Smooth muscle cell (in vitro differentiated cells): ENCODE results near the gene TRIM38. TPM values are rescaled to one million over a fixed set of nuclear protein-coding genes. Genes with fewer than 3 reads are reported as not detected.
"Not testable (repeated sequence)": the region's sequence is repeated elsewhere in the genome, so short reads cannot be mapped to it uniquely, and the experiment has no call there.

Experiments
- DNase-seq: peaks from one replicate; lab custom pipeline; 2025; ENCODE audit not compliant: unreplicated experiment; lab: John Stamatoyannopoulos, UW
- H2AFZ ChIP-seq: fragments of 200-600 bp; sonication (generic); 2 replicates; pipeline ENCODE4 v1.6.0; 2016; ENCODE audit warnings: antibody characterized with exemption, low read depth, mild to moderate bottlenecking
- H3F3A ChIP-seq: fragments of 200-600 bp; sonication (generic); 2 replicates; pipeline ENCODE4 v1.6.0; 2017; ENCODE audit warnings: antibody characterized with exemption, low read depth
- H3K27ac ChIP-seq: fragments of 200-600 bp; sonication (generic); 2 replicates; pipeline ENCODE4 v1.5.1; 2016; ENCODE audit warnings: low read depth, mild to moderate bottlenecking
- H3K27me3 ChIP-seq: fragments of 200-600 bp; sonication (generic); 2 replicates; pipeline ENCODE4 v1.6.1; 2016; ENCODE audit warnings: low read depth, mild to moderate bottlenecking
- H3K36me3 ChIP-seq: fragments of 200-600 bp; sonication (generic); 2 replicates; pipeline ENCODE4 v1.5.1; 2016; ENCODE audit warnings: low read depth
- H3K4me1 ChIP-seq: fragments of 200-600 bp; sonication (generic); 2 replicates; pipeline ENCODE4 v1.5.1; 2016; ENCODE audit warnings: low read depth
- H3K4me2 ChIP-seq: fragments of 200-600 bp; sonication (generic); 2 replicates; pipeline ENCODE4 v1.6.0; 2016; ENCODE audit warnings: mild to moderate bottlenecking
- H3K4me3 ChIP-seq: fragments of 200-600 bp; sonication (generic); 2 replicates; pipeline ENCODE4 v1.5.1; 2016; ENCODE audit warnings: mild to moderate bottlenecking
- H3K79me2 ChIP-seq: fragments of 200-600 bp; sonication (generic); 2 replicates; pipeline ENCODE4 v1.6.0; 2016; ENCODE audit warnings: low read depth, mild to moderate bottlenecking
- H3K9ac ChIP-seq: fragments of 200-600 bp; sonication (generic); 2 replicates; pipeline ENCODE4 v1.6.0; 2016; ENCODE audit warnings: low read depth
- H3K9me3 ChIP-seq: fragments of 200-600 bp; sonication (generic); replicated peaks from 2 replicates; pipeline ENCODE4 v1.5.1; 2016; ENCODE audit warnings: low read depth
- H4K20me1 ChIP-seq: fragments of 200-600 bp; sonication (generic); 2 replicates; pipeline ENCODE4 v1.6.0; 2016; ENCODE audit warnings: low read depth
- CTCF ChIP-seq: fragments of 200-600 bp; sonication (generic); IDR thresholded peaks from 2 replicates; pipeline ENCODE4 v1.5.1; 2017; ENCODE audit warnings: borderline replicate concordance, mild to moderate bottlenecking, antibody characterized with exemption; ENCODE audit not compliant: insufficient read depth, poor library complexity, severe bottlenecking
- WGBS: methylation state at CpG from one replicate; pipeline ENCODE4 v1.1.7; 2016; ENCODE audit warnings: low lambda C conversion rate; 5-methylcytosine and 5-hydroxymethylcytosine counted together
- polyA plus RNA-seq: library from polyadenylated mRNA; unstranded; fragments of >200 nt; fragmentation: Nextera tagmentation; extraction: Ambion mirVana; gene quantifications from 2 replicates; pipeline ENCODE4 v1.2.1, GENCODE V29; 2016
- total RNA-seq: library from RNA; depleted of rRNA; stranded (reverse); fragments of >200 nt; gene quantifications from 2 replicates; pipeline ENCODE4 v1.2.3, GENCODE V29; 2014

The TRIM38 gene
- total and polyA plus RNA-seq, 2 experiments from 2014 or later: 6.1 to 9.1 TPM

- Histone ChIP-seq H3K4me1 (peaks cover 4% of the 10 kb centered on the region), H3K9me3 (no peaks in the 10 kb centered on the region), H3K27ac (no peak overlapping the region), H3K4me3 (no peak overlapping the region), H3F3A (no peaks in the 10 kb centered on the region), H2AFZ (no peak overlapping the region), H3K4me2 (no peak overlapping the region), H3K36me3 (no peaks in the 10 kb centered on the region), H3K9ac (no peak overlapping the region), H3K79me2 (no peaks in the 10 kb centered on the region), H3K27me3 (no peaks in the 10 kb centered on the region), H4K20me1 (no peaks in the 10 kb centered on the region)
- WGBS: 95% methylated on average over 3 of the region's 3 CpGs
- no peak for DNase-seq
- TF ChIP-seq CTCF: no peak
Measured at GRCh38 chr6:25997921-25998320, 35.3 kb downstream of the TRIM38 start.

GRCh38 chr6:25998379-25998778 lies 35.8 kb downstream of the TRIM38 start:
- Histone ChIP-seq H3F3A (no peaks in the 10 kb centered on the region), H3K9me3 (no peaks in the 10 kb centered on the region), H3K79me2 (no peaks in the 10 kb centered on the region), H3K9ac (no peak overlapping the region), H4K20me1 (no peaks in the 10 kb centered on the region), H3K27ac (no peak overlapping the region), H2AFZ (no peak overlapping the region), H3K36me3 (no peaks in the 10 kb centered on the region), H3K4me2 (no peak overlapping the region), H3K4me3 (no peak overlapping the region), H3K4me1 (peaks cover 4% of the 10 kb centered on the region), H3K27me3 (no peaks in the 10 kb centered on the region)
- no peak for DNase-seq
- TF ChIP-seq CTCF: no peak

GRCh38 chr6:25999225-25999624 lies 36.6 kb downstream of the TRIM38 start:
- not testable (repeated sequence) for H3K4me1 ChIP-seq, H3K79me2 ChIP-seq, H3K4me3 ChIP-seq, H3F3A ChIP-seq, H3K36me3 ChIP-seq, H3K9ac ChIP-seq, H3K27ac ChIP-seq, H3K4me2 ChIP-seq, H2AFZ ChIP-seq, DNase-seq, H4K20me1 ChIP-seq, H3K9me3 ChIP-seq, H3K27me3 ChIP-seq
- WGBS: 0% methylated on average over 2 of the region's 2 CpGs

- Histone ChIP-seq H3K4me2 (no peak overlapping the region), H3F3A (no peaks in the 10 kb centered on the region), H3K27me3 (no peaks in the 10 kb centered on the region), H3K4me3 (no peak overlapping the region), H3K79me2 (no peaks in the 10 kb centered on the region), H4K20me1 (no peaks in the 10 kb centered on the region), H3K36me3 (no peaks in the 10 kb centered on the region), H3K27ac (no peak overlapping the region), H3K9ac (no peak overlapping the region), H3K9me3 (no peaks in the 10 kb centered on the region), H2AFZ (no peak overlapping the region), H3K4me1 (peaks cover 4% of the 10 kb centered on the region)
- DNase-seq: no peak
- no peak for TF ChIP-seq CTCF
- 75% methylated on average over 9 of the region's 9 CpGs for WGBS
Measured at GRCh38 chr6:26000366-26001144, 38.0 kb downstream of the TRIM38 start.
